HK-2 (cell line): ENCODE measurements around the gene MSH5.
A peak's percentile ranks its signal among the peaks of the same experiment; 100 is the strongest.

ENCODE experiments used
- DNase-seq: peaks from one replicate; pipeline ENCODE4 v3.0.0-alpha.2; 2018; ENCODE audit not compliant: unreplicated experiment

The MSH5 gene

DNA sequence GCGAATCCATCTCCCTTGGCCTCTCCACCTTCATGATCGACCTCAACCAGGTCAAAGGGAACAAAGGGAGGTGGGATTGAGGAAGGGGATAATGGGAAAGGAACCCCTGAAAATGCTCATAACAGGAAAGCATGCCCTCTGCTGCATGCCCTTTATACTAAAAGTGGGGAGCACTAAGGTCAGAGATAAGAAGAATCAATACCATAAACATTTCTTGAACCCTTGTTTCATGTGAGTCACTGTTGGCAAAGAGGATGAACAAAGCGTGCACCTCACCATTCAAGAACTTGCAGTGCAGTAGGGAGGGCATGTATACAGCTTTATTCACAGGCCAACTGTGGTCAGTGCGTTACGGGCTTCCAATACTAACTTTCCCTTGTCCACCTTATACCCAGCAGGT lies 21.0 kb downstream of the MSH5 start:
- DNase-seq = no peak

DNA sequence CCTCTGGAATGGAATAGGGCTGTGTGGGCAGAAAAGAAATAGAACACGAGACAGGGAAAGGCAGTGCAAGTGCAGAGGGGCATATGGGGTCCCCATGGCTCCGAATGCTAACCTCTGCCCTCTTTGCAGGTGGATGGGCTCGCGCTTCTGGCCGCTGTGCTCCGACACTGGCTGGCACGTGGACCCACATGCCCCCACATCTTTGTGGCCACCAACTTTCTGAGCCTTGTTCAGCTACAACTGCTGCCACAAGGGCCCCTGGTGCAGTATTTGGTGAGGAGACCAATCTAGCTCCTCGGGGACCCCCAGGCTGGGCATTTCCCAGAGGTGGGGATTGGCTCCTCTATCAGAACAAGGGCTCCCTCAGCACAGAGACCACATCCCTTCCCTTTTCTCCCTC lies 21.5 kb downstream of the MSH5 start:
- DNase-seq = no peak

GRCh38 chr6:31762356-31762755 lies 22.6 kb downstream of the MSH5 start, which contains the start of gene SAPCD1:
SAPCD1 (plus strand) TSS chr6:31762656; CDS start chr6:31763055, 399 bp downstream.
- DNase-seq = no peak

DNA sequence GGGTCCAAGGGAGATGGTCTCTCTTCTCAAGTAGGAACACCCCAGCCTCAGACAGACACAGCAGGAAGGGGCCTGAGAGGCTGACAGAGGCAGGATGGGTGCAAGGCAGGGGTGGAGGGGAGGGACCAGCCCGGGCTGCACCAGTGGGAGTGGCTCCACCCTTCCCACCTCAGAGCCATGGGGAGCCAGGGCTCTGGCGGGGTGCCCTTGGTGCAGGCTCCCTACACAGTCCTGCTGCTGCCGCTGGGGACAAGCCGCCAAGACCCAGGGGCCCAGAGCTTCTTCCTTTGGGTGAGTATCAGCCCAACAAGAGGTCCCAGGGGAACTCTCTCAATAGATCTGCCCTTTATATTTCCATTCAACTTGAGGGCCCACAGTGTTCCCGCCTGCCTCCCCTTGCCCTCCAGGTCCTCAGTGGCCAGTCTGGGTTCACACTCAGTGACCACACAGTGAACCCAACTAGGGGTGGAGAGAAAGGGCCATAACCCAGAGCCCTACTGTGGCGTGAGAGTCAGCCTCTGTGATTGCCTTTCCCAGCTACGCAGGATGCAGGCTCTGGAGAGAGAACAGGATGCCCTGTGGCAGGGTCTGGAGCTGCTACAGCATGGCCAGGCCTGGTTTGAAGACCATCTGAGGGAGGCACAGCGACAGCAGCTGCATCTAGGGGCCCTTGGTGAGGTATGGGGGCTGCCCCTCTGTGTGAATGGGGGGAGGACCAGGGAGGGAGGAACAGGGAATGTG lies 23.2 kb downstream of the MSH5 start:
- DNase-seq = no peak

DNA sequence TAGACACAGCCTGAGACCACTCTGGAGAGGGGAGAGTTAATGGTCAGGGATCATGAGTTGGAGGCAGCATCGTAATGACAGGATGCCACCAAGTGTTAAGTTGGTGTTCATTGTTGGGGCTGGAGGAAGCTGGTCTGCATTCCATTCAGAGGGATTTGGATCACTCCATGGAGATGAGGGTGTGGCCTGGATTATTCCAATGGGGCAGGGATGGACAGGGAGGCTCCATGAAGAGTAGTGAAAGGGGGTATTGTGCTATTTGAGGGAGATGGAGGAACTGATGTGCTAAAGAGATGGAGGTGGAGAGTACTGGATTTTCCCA lies 23.8 kb downstream of the MSH5 start:
- DNase-seq = no peak

DNA sequence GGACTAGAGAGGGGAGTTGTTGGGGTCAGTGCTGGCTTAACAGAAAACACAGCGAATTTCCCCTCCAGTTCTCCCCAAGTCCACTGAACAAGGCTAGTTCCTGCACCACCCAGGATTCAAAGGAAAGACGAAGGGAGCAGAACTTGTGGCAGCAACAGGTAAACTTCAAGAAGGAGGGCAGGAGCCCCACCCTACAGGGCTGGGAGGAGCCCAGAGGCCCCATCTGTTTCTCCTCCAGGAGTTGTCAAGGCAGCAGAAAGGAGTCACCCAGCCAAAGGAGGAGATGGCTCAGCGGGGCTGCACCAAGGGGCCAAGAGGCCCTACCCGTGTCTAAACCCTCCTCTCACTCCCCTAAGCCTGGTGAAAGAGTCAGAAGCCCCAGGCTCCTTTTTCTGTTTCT lies 24.4 kb downstream of the MSH5 start:
- no peak for DNase-seq

- no peak for DNase-seq
Observed at GRCh38 chr6:31765559-31765909, 25.7 kb downstream of the MSH5 start.

DNA sequence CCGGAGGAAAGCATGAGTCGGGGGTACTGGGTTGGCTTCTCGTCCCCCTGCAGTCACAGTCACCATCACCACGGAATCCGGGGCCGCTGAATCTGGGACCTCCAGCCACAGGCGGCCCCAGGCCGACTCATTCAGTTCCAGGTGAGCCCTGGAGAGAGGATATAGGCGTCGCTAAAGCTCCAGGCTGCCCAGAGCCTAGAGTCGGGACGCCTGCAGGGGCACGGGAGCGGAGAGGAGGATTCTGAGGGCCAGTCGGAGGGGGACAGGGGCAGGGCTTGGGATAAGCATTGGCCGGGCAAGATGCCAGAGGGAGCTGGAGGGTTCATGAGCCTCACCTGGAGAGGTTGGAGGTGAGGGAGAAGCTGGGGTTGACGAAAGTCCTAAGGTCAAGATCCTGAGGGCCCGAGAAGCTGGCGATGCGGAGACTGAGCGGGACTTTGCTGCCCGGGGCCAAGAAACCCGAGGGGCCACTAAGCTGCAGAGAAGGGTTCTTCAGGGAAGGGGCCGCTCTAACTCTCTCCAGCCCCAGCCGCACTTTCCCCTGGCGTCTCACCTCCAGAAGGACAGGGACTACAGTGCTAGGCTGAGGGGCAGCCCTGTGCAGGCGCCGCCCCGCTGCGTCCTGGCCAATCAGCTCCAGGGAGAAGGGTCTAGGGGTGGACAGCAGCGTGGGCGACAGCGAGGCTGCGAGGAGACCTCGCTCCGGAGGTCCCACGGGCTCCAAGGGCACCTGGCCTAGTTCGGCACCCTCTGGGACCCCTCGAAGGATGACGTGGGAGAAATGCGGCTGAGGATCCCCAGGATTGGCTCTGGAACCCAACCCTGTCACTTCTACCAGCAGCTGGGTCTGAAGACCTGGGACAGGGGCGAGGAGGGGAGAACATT lies 26.3 kb downstream of the MSH5 start:
- DNase-seq = no peak

DNA sequence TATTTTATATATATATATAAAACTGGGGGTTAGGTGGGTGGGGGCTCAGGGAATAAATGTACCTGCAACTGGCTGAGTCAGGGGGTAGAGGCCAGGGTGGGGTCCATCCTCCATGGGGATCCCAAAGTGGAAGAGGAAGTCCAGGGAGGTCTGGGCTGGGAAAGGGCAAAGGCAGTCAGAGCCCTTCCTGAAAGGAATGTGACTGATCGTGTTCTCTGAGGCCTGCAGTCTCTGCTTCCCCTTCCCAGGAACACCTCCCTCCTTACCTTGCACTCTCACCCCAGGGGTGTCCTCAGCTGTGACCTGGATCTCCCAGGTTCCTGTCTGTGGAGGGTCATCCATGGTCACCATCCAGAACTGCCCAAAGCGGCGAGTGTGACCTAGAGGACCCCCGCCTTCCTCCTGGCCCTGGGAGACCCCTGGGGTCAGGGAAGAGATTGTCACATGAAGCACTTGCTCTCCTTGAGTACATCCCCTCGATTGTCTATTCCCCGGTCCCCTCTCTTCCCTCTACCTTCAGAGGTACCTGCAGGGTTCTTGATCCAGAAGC lies 27.4 kb downstream of the MSH5 start:
- no peak for DNase-seq

GRCh38 chr6:31768363-31769257 lies 28.8 kb downstream of the MSH5 start:
- DNase-seq = no peak

- peak; percentile 84 for DNase-seq
Observed at GRCh38 chr6:31769684-31770371, 30.0 kb downstream of the MSH5 start.

DNA sequence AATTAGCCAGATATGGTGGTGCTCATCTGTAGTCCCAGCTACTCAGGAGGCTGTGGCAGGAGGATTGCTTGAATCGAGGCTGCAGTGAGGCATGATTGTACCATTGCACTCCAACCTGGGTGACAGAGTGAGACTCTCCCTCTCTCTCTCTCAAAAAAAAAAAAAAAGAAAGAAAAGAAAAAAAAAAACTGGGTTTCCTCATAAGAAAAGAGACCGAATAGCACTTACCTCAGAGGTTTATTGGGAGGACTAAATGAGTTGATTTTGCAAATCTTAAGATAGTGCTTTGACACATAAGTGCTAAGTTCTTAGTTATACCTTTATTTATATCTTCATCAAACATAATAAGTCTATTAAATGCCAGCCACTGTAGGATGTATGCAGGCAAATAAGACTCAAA lies 31.1 kb downstream of the MSH5 start:
- DNase-seq = no peak

DNA sequence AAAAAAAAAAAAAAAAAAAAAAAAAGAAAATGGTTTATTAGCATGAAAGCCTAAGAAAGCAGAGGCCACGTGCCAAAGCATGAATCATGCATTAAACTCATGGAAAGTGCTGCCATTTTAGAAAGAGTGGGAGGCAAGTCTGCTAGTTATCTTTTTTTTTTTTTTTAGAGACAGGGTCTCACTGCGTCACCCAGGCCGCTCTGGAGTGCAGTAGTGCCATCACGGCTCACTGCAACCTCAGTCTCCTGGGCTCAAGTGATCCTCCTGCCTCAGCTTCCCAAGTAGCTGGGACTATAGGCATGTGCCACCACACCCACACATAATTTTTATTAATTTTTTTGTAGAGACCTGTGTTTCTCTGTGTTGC lies 32.2 kb downstream of the MSH5 start:
- no peak for DNase-seq

DNA sequence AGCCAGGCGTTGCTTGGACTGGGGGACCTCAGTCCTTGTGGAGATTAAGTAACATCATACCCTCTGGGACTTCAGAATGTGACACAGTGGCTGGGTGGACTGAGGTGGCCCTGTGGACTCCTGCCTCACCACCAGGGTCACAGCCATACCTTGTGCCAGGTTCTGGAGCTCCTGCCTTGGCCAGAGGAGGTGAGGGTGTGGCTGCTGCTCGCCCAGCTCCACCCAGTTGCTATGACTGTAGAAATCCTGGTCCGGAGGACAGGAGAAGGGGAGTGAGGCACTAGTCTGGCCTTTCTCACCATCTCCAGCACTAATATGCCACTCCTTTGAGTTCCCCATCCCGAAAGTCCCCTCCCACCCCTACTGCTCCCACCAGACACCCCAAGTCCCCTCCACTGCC lies 35.4 kb downstream of the MSH5 start:
- DNase-seq = no peak

- no peak for DNase-seq
Observed at GRCh38 chr6:31775633-31776484, 36.1 kb downstream of the MSH5 start.

- DNase-seq = no peak
Observed at GRCh38 chr6:31776485-31776988, 36.7 kb downstream of the MSH5 start.

DNA sequence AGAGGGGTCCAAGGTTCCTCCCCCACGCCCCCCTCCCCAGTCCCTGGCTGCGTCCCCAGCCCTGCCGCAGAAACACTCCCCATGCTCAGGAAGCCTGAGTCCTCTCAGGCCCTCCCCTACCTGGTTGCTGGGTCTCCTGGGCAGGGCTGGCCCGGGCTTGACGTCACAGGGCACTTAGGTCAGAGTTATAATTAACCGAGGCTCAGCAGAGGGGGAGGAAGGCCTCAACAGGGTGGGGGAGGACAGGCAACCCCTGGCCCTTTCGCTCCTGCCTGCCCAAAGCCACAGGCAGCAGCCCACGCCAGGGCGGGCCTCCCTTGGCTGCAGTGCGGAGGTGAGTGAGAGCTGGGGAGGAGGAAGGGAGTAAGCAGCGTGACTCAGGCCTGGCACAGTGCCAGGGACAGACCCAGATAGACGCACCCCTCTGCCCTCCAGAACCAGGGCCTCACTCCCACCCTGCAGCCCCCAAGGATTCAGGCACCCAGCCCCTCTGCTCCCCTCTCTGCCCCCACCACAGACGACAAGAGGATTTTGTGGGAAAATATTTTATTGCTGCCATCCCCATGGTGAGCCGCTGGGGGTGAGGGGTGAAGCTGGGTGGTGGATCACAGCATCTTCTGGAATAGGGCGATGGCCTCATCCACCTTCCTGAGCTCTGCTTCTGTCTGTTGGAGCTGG lies 37.3 kb downstream of the MSH5 start, which contains the start of gene VWA7:
Gene VWA7 (minus strand): TSS at position 340 of the 678 bp plus-strand sequence. CDS start 549 bp downstream, outside the sequence.
- peak; percentile 94 for DNase-seq

DNA sequence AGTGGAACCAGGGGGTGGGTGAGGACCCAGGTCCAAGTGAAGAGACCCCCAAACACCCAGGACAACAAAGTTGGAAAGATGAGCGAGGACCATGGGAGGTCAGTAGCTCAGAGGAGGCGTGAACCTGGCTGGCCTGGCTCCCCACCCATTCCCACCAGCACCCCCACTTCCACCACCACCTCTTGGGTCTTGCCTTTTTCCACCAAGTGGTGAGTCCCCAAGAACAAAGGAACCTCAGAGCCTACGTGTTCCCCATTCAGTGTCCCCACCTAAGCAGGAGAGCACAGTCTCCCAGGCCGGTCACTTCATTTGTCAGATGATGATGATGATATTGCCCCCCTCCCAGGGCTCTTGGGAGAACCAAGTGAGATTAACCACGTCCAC lies 37.9 kb downstream of the MSH5 start:
- DNase-seq = no peak

- DNase-seq = no peak
Observed at GRCh38 chr6:31778193-31778592, 38.4 kb downstream of the MSH5 start.
